ENCODE measurements around the gene TUFT1.

Gene TUFT1

DNA sequence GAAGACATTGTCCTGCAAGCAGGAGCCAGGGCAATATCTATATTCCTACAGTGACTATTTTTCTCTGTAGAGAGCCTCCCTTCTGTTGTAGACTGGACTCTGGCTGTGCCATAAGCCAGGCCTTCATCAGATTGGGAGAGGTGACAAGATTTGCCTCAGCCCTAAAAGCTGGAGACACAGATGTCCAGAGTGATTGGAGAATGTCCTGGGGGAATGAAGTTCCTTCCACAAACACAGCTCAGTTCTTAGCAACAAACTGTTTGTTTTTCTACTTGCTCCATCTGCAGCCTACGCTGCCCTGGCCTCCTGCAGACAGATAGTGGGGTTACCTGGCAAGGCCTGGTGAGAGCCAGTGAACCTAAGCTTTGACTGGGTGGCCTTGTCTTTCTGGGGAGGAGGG lies 41.8 kb downstream of the TUFT1 start:
- TF ChIP-seq, protein P1, sequence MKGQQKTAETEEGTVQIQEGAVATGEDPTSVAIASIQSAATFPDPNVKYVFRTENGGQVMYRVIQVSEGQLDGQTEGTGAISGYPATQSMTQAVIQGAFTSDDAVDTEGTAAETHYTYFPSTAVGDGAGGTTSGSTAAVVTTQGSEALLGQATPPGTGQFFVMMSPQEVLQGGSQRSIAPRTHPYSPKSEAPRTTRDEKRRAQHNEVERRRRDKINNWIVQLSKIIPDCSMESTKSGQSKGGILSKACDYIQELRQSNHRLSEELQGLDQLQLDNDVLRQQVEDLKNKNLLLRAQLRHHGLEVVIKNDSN (IDR thresholded peaks at IDR 0.05) = no peak
- TF ChIP-seq, protein P2, sequence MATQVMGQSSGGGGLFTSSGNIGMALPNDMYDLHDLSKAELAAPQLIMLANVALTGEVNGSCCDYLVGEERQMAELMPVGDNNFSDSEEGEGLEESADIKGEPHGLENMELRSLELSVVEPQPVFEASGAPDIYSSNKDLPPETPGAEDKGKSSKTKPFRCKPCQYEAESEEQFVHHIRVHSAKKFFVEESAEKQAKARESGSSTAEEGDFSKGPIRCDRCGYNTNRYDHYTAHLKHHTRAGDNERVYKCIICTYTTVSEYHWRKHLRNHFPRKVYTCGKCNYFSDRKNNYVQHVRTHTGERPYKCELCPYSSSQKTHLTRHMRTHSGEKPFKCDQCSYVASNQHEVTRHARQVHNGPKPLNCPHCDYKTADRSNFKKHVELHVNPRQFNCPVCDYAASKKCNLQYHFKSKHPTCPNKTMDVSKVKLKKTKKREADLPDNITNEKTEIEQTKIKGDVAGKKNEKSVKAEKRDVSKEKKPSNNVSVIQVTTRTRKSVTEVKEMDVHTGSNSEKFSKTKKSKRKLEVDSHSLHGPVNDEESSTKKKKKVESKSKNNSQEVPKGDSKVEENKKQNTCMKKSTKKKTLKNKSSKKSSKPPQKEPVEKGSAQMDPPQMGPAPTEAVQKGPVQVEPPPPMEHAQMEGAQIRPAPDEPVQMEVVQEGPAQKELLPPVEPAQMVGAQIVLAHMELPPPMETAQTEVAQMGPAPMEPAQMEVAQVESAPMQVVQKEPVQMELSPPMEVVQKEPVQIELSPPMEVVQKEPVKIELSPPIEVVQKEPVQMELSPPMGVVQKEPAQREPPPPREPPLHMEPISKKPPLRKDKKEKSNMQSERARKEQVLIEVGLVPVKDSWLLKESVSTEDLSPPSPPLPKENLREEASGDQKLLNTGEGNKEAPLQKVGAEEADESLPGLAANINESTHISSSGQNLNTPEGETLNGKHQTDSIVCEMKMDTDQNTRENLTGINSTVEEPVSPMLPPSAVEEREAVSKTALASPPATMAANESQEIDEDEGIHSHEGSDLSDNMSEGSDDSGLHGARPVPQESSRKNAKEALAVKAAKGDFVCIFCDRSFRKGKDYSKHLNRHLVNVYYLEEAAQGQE (IDR thresholded peaks at IDR 0.05; ENCODE audit: low read depth) = no peak
- no peak for TF ChIP-seq EGR1 (IDR thresholded peaks at IDR 0.05)
- TF ChIP-seq TCF12 (IDR thresholded peaks at IDR 0.05; ENCODE audit: low read depth) = no peak
- no peak for TF ChIP-seq CEBPB (IDR thresholded peaks at IDR 0.05)
- no peak for TF ChIP-seq RAD21 (IDR thresholded peaks at IDR 0.05; ENCODE audit: low read depth)
- TF ChIP-seq FOXM1 (IDR thresholded peaks at IDR 0.05; ENCODE audit: borderline replicate concordance, low read depth) = no peak
- TF ChIP-seq EP300 (IDR thresholded peaks at IDR 0.05; ENCODE audit: borderline replicate concordance) = no peak
- TF ChIP-seq ZBTB7A (IDR thresholded peaks at IDR 0.05; ENCODE audit: low read depth) = no peak
- no peak for TF ChIP-seq TEAD4 (IDR thresholded peaks at IDR 0.05)
- no peak for TF ChIP-seq TAF1 (IDR thresholded peaks at IDR 0.05; ENCODE audit: low read depth)
- TF ChIP-seq CREB1 (IDR thresholded peaks at IDR 0.05; ENCODE audit: low read depth) = no peak
- TF ChIP-seq, protein P3, sequence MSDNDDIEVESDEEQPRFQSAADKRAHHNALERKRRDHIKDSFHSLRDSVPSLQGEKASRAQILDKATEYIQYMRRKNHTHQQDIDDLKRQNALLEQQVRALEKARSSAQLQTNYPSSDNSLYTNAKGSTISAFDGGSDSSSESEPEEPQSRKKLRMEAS (IDR thresholded peaks at IDR 0.05) = no peak
- no peak for TF ChIP-seq NFIC (IDR thresholded peaks at IDR 0.05)

DNA sequence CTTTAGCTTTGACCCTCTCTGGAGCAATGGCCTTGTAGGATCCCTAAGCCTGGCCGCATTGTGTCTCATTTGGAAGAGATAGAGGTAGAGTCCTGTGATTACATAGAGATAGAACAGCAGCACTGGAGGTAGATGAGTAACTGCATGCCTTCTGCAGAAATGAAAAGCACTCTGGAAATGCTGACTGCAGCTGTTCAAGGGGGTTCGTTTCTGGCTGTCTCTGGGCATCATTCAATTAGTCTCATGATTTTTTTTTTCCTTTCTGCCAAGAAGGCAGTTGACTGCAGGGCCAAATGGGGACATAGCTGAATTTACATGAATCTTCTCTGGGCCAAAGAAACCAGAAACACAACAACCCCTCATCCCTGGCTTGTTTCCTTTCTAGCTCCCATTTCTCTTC lies 43.7 kb downstream of the TUFT1 start:
- no peak for TF ChIP-seq ZBTB7A (IDR thresholded peaks at IDR 0.05; ENCODE audit: low read depth)
- TF ChIP-seq FOXM1 (IDR thresholded peaks at IDR 0.05; ENCODE audit: borderline replicate concordance, low read depth) = no peak

DNA sequence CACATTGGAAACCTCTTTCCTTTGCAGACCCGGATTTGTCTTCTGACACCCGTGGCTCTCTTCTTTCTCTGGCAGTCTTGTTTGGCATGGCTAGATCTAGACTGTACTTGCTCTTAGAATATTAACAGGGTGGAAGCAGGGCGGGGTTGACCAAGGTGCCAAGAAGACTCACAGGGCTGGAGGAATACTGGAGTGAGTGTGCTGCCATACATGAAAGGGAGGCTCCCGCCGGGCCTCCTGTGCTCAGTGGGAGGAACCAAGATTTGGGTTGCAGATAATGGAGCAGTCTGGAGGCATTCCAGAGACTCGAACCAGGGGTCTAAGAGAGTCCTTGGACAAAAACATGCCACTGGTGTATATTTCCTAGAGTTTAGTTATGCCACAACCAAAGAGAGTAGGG lies 44.2 kb downstream of the TUFT1 start:
- TF ChIP-seq RAD21 (IDR thresholded peaks at IDR 0.05; ENCODE audit: low read depth) (no peak), NFIC (IDR thresholded peaks at IDR 0.05) (no peak), TEAD4 (IDR thresholded peaks at IDR 0.05) (no peak), FOXM1 (IDR thresholded peaks at IDR 0.05; ENCODE audit: borderline replicate concordance, low read depth) (no peak)
- TF ChIP-seq, protein P3 (IDR thresholded peaks at IDR 0.05) = no peak

DNA sequence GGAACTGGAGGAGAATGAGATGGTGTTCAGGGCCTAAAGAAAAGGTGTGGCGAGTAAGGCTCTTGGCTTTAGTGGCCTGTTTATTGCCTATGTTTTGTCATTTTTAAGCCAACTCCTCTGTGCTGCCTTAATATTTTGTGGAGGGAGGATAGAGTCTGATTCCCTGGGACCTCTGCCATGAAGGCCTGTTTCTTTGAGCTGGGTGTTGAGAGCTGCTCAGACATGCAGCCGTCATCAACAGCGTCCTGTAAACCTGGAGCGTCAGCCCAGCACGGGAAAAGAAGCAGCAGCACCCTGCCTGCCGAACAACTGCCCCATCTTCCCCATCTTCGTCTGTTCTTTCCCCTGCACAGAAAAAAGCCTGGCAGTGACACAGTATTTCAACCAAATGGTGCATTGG lies 44.7 kb downstream of the TUFT1 start:
- TF ChIP-seq, protein P1 (IDR thresholded peaks at IDR 0.05) = no peak
- no peak for TF ChIP-seq FOXM1 (IDR thresholded peaks at IDR 0.05; ENCODE audit: borderline replicate concordance, low read depth)
- no peak for TF ChIP-seq TAF1 (IDR thresholded peaks at IDR 0.05; ENCODE audit: low read depth)
- no peak for TF ChIP-seq ZBTB7A (IDR thresholded peaks at IDR 0.05; ENCODE audit: low read depth)
- TF ChIP-seq CEBPB (IDR thresholded peaks at IDR 0.05) = no peak
- TF ChIP-seq YY1 (IDR thresholded peaks at IDR 0.05; ENCODE audit: low read depth) = no peak
- TF ChIP-seq NFIC (IDR thresholded peaks at IDR 0.05) = no peak
- no peak for TF ChIP-seq TCF12 (IDR thresholded peaks at IDR 0.05; ENCODE audit: low read depth)
- no peak for TF ChIP-seq RAD21 (IDR thresholded peaks at IDR 0.05; ENCODE audit: low read depth)
- TF ChIP-seq TEAD4 (IDR thresholded peaks at IDR 0.05) = no peak

DNA sequence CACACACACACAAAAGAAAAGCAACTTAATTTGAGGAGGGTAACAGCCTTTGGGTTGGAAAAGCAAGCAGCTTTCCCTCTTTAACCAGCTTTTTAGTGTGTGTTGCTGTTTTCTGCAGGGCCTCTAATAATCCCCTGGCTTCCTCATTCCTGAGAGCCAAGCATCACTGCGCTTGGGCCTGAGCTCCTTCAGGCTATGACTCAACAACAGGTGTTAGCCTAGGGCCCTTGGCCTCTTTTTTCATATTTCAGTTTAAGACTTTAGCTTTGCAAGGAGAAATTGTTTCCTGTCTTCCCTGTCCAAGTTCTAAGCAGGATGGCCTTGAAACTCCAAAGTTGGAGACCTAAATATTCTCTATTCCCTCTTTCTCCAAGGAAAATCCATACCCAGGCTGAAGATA lies 45.5 kb downstream of the TUFT1 start:
- TF ChIP-seq CREB1 (IDR thresholded peaks at IDR 0.05; ENCODE audit: low read depth) (no peak), FOXM1 (IDR thresholded peaks at IDR 0.05; ENCODE audit: borderline replicate concordance, low read depth) (no peak), NFIC (IDR thresholded peaks at IDR 0.05) (no peak), RAD21 (IDR thresholded peaks at IDR 0.05; ENCODE audit: low read depth) (no peak), TCF12 (IDR thresholded peaks at IDR 0.05; ENCODE audit: low read depth) (no peak), CEBPB (IDR thresholded peaks at IDR 0.05) (no peak)
- TF ChIP-seq, protein P1 (IDR thresholded peaks at IDR 0.05) = no peak
- TF ChIP-seq, protein P2 (IDR thresholded peaks at IDR 0.05; ENCODE audit: low read depth) = no peak
- TF ChIP-seq, protein P3 (IDR thresholded peaks at IDR 0.05) = no peak

DNA sequence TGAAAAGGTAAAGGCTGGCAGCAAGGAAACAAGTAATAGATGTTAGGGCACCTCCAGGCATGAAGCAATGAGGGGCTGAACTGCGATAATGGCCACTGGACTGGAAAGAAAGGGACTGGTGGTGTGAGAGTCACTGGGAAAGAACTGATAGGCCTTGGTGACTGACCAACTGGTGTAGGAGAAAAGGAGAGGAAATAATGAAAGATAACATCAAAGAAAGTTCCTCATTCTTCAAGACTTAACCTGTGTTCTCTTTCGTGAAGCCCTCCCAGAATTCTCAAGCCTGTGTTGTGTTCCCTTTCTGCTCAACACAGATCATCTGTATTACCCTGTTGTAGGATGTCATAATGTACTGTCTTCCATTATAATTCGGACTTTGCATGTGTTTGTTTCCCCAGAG lies 50.9 kb downstream of the TUFT1 start:
- no peak for TF ChIP-seq NFIC (IDR thresholded peaks at IDR 0.05)

Measured in Ishikawa (cell line).